HG03039 (cell line): ENCODE results near the gene UGT1A7.

Experiments used
- ATAC-seq: cut with Tn5 transposase; IDR thresholded peaks from one replicate; pipeline ENCODE4 v1.9.1; 2021; ENCODE audit warnings: mild to moderate bottlenecking, moderate library complexity; ENCODE audit not compliant: unreplicated experiment

Gene UGT1A7

DNA sequence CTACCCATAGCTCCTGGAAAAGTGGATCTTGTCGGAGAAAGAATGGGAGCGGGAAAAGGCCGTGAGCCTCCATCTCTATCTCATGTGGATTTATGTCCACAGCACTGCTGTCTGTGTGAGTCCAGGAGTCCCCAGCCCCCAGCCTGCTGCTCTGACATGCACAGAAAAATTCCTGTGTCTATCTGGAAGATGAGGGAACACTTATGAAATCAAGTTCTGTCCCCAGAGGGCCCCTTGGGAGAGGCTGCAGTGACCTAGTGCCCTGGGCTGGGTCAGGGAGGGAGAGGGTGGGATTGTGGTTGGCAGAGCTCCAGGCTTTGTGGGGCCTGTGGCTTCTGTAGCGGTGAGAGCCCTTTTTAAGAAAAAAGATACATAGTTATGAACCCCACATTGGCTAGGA, 135.1 kb downstream of the UGT1A7 start:
- no peak for ATAC-seq

DNA sequence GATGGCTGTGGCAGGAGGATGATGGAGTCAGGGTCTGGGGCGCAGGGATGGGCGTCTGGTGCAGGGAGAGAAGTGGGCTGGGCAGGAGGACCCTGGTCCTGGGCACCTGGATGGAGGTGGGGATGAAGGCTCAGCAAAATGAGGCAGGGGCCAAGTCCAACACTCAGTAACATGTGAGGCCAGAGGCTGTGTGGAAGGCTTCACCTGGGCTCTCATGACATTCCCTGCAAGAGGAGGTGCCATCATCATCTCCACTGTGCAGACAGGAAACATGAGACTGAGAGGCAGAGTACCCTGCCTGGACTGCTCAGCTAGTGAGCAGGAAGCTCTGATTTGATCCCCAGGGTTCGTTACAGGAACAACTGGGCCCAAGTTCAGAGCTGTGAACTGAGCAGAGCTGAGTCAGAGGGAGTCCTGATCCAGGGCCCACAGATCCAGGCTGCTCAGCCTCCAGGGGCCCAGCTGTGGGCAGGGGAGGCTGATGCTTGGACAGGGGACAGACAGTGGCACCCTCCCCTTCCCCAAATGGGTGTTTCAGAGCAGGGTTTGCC, 135.7 kb downstream of the UGT1A7 start:
- ATAC-seq, result no peak

DNA sequence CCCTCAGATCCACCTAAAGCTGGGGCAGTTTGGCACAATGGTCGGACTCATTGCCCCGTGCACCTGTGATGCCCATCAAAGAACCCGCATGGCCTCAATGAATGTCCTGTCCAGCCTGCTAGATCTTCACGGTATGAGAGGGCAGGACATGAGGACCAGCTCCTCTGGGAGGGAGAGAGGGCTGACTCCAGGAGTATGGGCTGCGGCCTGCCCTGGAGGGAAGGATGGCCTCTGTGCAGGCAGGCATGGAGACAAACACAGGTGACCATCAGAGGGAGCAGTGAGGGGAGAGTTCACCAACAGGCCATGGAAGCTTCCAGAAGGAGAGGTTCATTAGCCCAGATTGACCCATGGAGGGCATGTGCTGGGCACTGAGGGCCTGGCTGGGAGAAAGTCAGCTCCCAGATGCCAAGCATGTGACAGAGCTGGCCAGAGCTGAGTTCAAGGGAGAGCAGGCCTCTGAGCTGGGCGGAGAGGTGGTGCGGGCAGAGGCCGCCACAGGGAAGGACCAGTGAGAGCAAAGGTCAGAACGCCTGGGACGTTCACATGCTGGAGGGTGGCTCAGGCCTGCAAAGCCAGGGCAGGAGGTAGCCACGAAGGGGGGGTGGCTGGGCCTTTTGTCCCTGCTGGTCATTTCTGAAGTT, 136.4 kb downstream of the UGT1A7 start:
- ATAC-seq, result no peak

DNA sequence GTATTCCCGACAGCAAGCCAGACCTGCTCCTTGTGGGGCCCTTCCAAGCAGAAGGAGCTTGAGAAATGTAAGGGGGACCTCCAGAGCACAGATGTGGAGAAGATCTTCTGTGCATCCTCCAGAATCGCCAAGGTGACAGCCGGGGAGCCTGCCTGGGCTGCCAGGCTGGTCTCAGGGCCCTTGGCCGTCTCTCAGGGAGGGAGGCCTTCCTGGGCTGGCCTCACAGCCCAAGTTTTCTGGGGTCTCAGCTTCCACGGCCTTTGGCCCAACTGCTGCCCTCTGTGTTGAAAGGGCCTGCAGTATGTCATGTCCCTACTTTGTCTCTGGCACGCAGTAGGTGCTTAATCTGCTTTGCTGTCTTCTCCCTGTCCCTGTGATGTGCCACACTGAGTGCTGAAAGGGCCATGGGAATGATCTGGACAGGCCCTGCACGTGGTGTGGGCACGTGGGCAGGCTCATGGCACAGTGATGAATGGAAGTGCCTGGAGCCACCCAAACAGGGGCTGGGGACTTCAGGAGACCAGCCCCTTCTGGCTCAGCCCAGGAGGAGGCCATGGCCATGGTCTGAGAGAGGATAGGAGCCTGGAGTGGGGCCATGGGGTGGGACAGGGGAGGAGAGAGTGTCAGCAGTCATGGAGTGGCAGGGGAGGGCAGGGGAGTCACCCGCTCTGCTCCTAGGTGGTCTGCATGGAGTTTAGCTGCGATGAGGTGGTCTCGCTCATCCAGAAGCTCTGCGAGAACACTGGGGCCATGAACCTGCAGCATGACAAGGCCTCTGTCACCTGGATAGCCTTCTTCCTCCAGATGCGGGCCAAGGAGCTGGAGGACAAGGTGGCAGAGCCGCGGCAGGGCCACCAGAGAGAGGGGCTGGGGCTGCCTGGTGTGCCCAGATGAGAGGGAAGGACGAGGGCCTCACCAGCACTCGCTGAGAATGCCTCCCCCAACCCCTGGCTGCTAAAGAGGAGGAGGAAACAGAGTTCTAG, 137.2 kb downstream of the UGT1A7 start:
- ATAC-seq, result no peak

DNA sequence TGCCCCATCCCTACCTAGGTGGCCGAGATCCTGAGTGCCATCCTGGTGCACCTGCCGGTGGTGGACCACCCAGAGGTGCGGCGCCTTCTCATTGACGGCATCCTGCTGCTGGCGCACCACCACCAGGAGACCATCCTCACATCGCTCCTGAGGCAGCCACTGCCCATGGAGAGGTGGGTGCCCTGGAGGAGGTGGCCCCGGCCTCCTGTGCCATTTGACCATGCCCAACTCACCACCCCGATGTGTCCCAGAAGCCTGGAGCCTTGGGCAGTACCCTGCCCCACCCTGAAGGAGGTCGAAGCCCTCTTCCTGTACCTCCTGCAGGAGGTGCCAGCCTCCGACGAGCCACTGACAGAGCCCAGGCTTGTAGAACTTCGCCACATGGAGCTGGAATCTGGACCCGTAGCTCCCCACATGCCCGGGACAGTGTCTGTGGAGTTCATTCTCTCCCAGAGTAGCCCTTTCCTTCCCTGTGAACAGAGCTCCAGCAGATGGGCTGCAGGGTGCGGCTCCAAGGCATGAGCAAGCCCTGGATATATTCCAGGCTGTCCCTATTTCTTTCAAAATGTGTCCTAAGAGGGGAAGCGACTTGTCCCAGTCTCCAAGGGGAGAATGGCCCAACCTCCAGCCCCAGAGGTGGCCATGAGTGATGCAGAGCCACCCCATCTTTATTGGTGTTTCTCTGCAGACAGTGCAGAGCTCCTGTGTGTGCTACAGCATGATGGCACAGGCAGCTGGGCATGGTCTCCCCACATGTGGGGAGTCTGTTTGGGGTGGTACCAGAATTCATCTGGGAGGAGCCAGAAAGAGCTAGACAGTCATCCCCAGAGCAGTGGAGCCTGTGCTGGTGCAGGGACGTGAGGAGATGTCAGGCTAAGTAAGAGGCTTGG, 138.4 kb downstream of the UGT1A7 start:
- ATAC-seq, result no peak

DNA sequence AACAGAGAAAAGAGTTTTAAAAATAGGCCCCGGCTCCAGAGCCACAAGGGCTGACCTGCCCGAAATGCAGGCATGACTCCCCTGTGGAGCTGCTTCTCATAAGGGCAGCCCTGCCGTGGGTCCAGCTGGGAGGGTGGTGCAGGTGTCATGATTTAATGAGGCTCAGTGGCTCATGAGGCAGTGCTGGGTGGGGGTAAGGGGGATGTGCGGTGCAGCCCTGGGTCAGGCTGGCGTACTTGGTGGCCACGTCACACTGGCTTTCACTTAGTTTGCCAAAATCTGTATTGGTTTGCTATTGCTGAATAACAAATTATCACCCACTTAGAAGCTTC, 139.0 kb downstream of the UGT1A7 start:
- no peak for ATAC-seq

DNA sequence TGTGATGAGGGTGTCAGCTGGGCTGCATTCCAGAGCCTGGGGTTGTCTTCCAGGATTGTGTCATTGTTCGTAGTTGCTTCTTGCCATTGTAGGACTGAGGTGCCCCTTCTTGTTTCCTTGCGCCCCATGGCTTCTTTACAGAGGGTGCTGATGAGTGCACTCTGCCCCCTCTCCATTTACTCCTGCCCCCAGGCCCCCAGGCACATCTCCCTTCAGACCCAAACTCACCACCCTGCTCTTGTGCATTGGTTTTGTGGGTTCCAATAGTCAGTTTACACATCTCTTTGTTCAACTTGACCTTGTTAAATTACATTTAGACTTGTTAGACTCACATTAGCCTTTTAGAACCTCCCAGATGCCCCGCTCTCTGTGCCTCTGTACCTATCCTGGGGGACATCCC, 139.5 kb downstream of the UGT1A7 start:
- no peak for ATAC-seq

DNA sequence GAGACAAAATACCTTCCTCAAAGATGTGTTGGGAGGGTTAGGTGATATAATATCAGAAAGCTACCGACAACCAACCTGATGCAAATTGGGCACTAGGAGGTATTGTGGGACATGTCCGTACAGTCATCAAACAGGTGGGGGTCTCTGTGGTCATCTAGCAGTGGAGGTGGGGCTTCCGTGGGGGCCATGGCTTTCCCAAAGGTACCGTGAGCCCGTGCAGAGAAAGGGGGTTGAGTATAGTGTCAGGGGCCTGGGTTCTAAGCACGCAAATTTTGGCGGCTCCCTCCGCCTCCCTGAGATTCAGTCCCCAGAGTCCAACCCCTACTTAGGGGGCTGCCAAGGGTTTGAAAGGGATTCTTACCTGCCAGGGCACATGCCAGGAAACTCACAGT, 140.0 kb downstream of the UGT1A7 start:
- no peak for ATAC-seq

DNA sequence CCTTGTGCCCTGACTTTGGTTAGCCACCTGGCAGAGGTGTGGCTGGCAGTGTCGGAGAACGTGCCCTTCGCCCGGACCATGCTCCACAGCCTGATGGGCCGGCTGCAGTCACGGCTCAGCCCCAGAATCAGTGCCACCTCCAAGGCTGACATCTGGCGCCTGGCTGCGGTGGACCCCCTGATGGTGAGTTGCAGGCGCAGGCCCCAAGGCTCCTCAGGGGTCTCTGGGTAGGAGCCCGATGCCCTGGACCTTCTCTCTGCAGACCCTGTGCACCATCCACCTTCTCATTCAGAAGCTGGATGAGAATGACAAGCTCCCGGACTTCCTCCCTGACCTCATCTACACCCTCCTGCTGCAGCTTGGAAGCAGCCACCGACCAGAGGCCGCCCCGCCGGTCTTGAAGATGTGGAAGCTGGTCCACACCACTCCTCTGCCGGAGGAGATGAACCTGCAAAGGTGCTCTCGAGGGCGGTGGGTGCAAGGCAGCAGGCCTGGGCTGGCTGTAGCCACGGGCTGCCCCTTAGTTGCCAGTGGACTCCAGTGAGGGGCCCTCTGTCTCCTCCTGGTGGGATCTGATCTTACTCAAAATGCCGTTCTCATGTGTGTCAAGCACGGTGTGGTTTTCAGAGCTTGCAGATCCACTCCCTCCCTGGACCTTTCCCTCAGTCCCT, 140.5 kb downstream of the UGT1A7 start:
- no peak for ATAC-seq
